HG03442 (cell line): ENCODE data around the gene CPLX4.

ENCODE experiments used
- ATAC-seq: cut with Tn5 transposase; IDR thresholded peaks from one replicate; pipeline ENCODE4 v1.9.1; 2021; ENCODE audit warnings: mild to moderate bottlenecking, moderate library complexity; ENCODE audit not compliant: unreplicated experiment

CPLX4 gene

GRCh38 chr18:59318460-59319050 is at the start of gene CPLX4:
Gene CPLX4, minus strand, starts transcription at chr18:59318649. Its CDS starts 187 bp downstream, at chr18:59318462.
- ATAC-seq = no peak

GRCh38 chr18:59360381-59360780 is 41.9 kb upstream of the CPLX4 start:
- no peak for ATAC-seq

- peak; percentile 12 for ATAC-seq
These were observed 41.1 kb upstream of the CPLX4 start for GRCh38 chr18:59359576-59359952.

GRCh38 chr18:59358712-59359575 is 40.5 kb upstream of the CPLX4 start, which contains the start of gene LMAN1:
Gene LMAN1, minus strand, starts transcription at chr18:59359265. Its CDS starts 21 bp downstream, at chr18:59359244.
- peak; percentile 90 for ATAC-seq

GRCh38 chr18:59358414-59358711 is 39.9 kb upstream of the CPLX4 start:
- no peak for ATAC-seq

GRCh38 chr18:59357928-59358327 is 39.5 kb upstream of the CPLX4 start:
- ATAC-seq = no peak

- ATAC-seq = no peak
These were observed 36.3 kb upstream of the CPLX4 start for GRCh38 chr18:59354731-59355130.

GRCh38 chr18:59353079-59353680 is 34.7 kb upstream of the CPLX4 start:
- no peak for ATAC-seq

GRCh38 chr18:59352250-59352855 is 33.9 kb upstream of the CPLX4 start:
- no peak for ATAC-seq

GRCh38 chr18:59345556-59345955 is 27.1 kb upstream of the CPLX4 start:
- no peak for ATAC-seq

- ATAC-seq = no peak
These were observed 26.5 kb upstream of the CPLX4 start for GRCh38 chr18:59344996-59345395.

- ATAC-seq = no peak
These were observed 25.5 kb upstream of the CPLX4 start for GRCh38 chr18:59343926-59344325.

GRCh38 chr18:59340817-59341216 is 22.4 kb upstream of the CPLX4 start:
- no peak for ATAC-seq

- ATAC-seq = no peak
These were observed 21.9 kb upstream of the CPLX4 start for GRCh38 chr18:59340312-59340711.

GRCh38 chr18:59332986-59333385 is 14.5 kb upstream of the CPLX4 start:
- ATAC-seq = no peak

GRCh38 chr18:59328683-59329082 is 10.2 kb upstream of the CPLX4 start:
- ATAC-seq = no peak

- ATAC-seq = no peak
These were observed 7.5 kb upstream of the CPLX4 start for GRCh38 chr18:59325965-59326364.

- ATAC-seq = no peak
These were observed 6.1 kb upstream of the CPLX4 start for GRCh38 chr18:59324623-59324971.

GRCh38 chr18:59323931-59324622 is 5.6 kb upstream of the CPLX4 start:
- ATAC-seq = no peak

GRCh38 chr18:59311631-59312030 is 6.8 kb downstream of the CPLX4 start:
- ATAC-seq = no peak

GRCh38 chr18:59308938-59309260 is 9.6 kb downstream of the CPLX4 start:
- no peak for ATAC-seq
